HG03039 (cell line): ENCODE results near the gene PATE3.

Experiments used
- ATAC-seq: cut with Tn5 transposase; IDR thresholded peaks from one replicate; pipeline ENCODE4 v1.9.1; 2021; ENCODE audit warnings: mild to moderate bottlenecking, moderate library complexity; ENCODE audit not compliant: unreplicated experiment

Gene PATE3

GRCh38 chr11:125787827-125788226, at the start of gene PATE3:
Gene PATE3, plus strand, starts transcription at chr11:125788127. Its CDS starts 25 bp downstream, at chr11:125788152.
- ATAC-seq = no peak

GRCh38 chr11:125740617-125741016, 47.3 kb upstream of the PATE3 start:
- ATAC-seq = no peak

- no peak for ATAC-seq
Measured at GRCh38 chr11:125743681-125744080, 44.2 kb upstream of the PATE3 start.

GRCh38 chr11:125745979-125746378, 41.9 kb upstream of the PATE3 start, which contains the start of gene PATE1:
Gene PATE1, plus strand, starts transcription at chr11:125746279. Its CDS starts 26 bp downstream, at chr11:125746305.
- no peak for ATAC-seq

- ATAC-seq = no peak
Measured at GRCh38 chr11:125750629-125751028, 37.3 kb upstream of the PATE3 start.

GRCh38 chr11:125756050-125756449, 31.9 kb upstream of the PATE3 start:
- ATAC-seq = no peak

- ATAC-seq = no peak
Measured at GRCh38 chr11:125762445-125762844, 25.5 kb upstream of the PATE3 start.

GRCh38 chr11:125763483-125763882, 24.4 kb upstream of the PATE3 start:
- no peak for ATAC-seq

- no peak for ATAC-seq
Measured at GRCh38 chr11:125766251-125766650, 21.7 kb upstream of the PATE3 start.

GRCh38 chr11:125768336-125769046, 19.4 kb upstream of the PATE3 start:
- ATAC-seq = no peak

- ATAC-seq = no peak
Measured at GRCh38 chr11:125770583-125770982, 17.3 kb upstream of the PATE3 start.

GRCh38 chr11:125772834-125773505, 15.0 kb upstream of the PATE3 start:
- no peak for ATAC-seq

- no peak for ATAC-seq
Measured at GRCh38 chr11:125773516-125773915, 14.4 kb upstream of the PATE3 start.

- ATAC-seq = no peak
Measured at GRCh38 chr11:125777309-125777708, 10.6 kb upstream of the PATE3 start.

- no peak for ATAC-seq
Measured at GRCh38 chr11:125778728-125779127, 9.2 kb upstream of the PATE3 start, which contains the start of gene PATE2. Gene PATE2, minus strand, starts transcription at chr11:125778828. Its CDS starts 55 bp downstream, at chr11:125778773.

GRCh38 chr11:125784678-125785077, 3.2 kb upstream of the PATE3 start:
- ATAC-seq = no peak

- no peak for ATAC-seq
Measured at GRCh38 chr11:125790825-125791224, 2.9 kb downstream of the PATE3 start.

GRCh38 chr11:125797641-125798040, 9.7 kb downstream of the PATE3 start:
- no peak for ATAC-seq

- no peak for ATAC-seq
Measured at GRCh38 chr11:125799808-125800207, 11.9 kb downstream of the PATE3 start.

GRCh38 chr11:125802387-125802786, 14.5 kb downstream of the PATE3 start:
- ATAC-seq = no peak

- ATAC-seq = no peak
Measured at GRCh38 chr11:125807909-125808308, 20.0 kb downstream of the PATE3 start.

GRCh38 chr11:125833016-125833415, 45.1 kb downstream of the PATE3 start, which contains the start of gene PATE4:
Gene PATE4, plus strand, starts transcription at chr11:125833316. Its CDS starts 44 bp downstream, at chr11:125833360.
- no peak for ATAC-seq
